SU-DHL-6 (cell line): ENCODE results near the gene MYBPHL.

Source experiments
- H2AFZ ChIP-seq: fragments of 200-600 bp; sonication (generic); 2 replicates; pipeline ENCODE4 v1.6.1; 2014; ENCODE audit warnings: low read depth, mild to moderate bottlenecking, moderate library complexity, mixed read lengths, antibody characterized with exemption, low read length; ENCODE audit not compliant: severe bottlenecking
- H3F3A ChIP-seq: fragments of 200-600 bp; shearing (Covaris generic); 2 replicates; pipeline ENCODE4 v1.6.0; 2016; ENCODE audit warnings: antibody characterized with exemption, mild to moderate bottlenecking; ENCODE audit not compliant: insufficient read depth
- H3K27ac ChIP-seq: fragments of 200-600 bp; sonication (generic); 2 replicates; pipeline ENCODE4 v1.5.1; 2016; ENCODE audit warnings: low read depth, mild to moderate bottlenecking, low read length, moderate library complexity, mixed read lengths
- H3K27me3 ChIP-seq: fragments of 200-600 bp; sonication (generic), shearing (Covaris generic); 2 replicates; pipeline ENCODE4 v1.6.0; 2014; ENCODE audit warnings: mild to moderate bottlenecking, low read length
- H3K36me3 ChIP-seq: fragments of 200-600 bp; sonication (generic); 2 replicates; pipeline ENCODE4 v1.6.1; 2014; ENCODE audit warnings: mild to moderate bottlenecking, low read length, mixed read lengths
- H3K4me2 ChIP-seq: fragments of 300-600, 200-600 bp; shearing (Covaris generic), sonication (generic); 2 replicates; pipeline ENCODE4 v1.6.0; 2014; ENCODE audit warnings: low read length, low read depth, mild to moderate bottlenecking; ENCODE audit not compliant: poor library complexity, severe bottlenecking
- H3K4me3 ChIP-seq: fragments of 200-600 bp; sonication (generic); 2 replicates; pipeline ENCODE4 v1.5.1; 2014; ENCODE audit warnings: antibody characterized with exemption, low read length, mild to moderate bottlenecking, mixed read lengths; ENCODE audit not compliant: insufficient read depth, poor library complexity, severe bottlenecking
- H3K79me2 ChIP-seq: fragments of 200-600 bp; sonication (generic); 2 replicates; pipeline ENCODE4 v1.6.1; 2014; ENCODE audit warnings: mild to moderate bottlenecking, low read length, moderate library complexity; ENCODE audit not compliant: insufficient read depth
- H3K9ac ChIP-seq: fragments of 200-600 bp; sonication (generic); 2 replicates; pipeline ENCODE4 v1.7.0; 2014; ENCODE audit warnings: mild to moderate bottlenecking, low read length
- H3K9me2 ChIP-seq: fragments of 200-600 bp; sonication (generic); replicated peaks from 2 replicates; pipeline ENCODE4 v1.6.1; 2014; ENCODE audit warnings: low read length; ENCODE audit not compliant: insufficient read depth
- H3K9me3 ChIP-seq: fragments of 200-600 bp; sonication (generic); 2 replicates; pipeline ENCODE4 v1.6.1; 2014; ENCODE audit warnings: low read length, mixed read lengths; ENCODE audit not compliant: insufficient read depth
- H4K20me1 ChIP-seq: fragments of 200-600 bp; sonication (generic); 2 replicates; pipeline ENCODE4 v1.6.1; 2014; ENCODE audit warnings: low read depth, mild to moderate bottlenecking, antibody characterized with exemption, low read length, moderate library complexity, mixed read lengths
- CTCF ChIP-seq: fragments of 200-600 bp; sonication (generic); IDR thresholded peaks from one replicate; pipeline ENCODE4 v1.5.1; 2017; ENCODE audit warnings: antibody characterized with exemption, mild to moderate bottlenecking, low read length, moderate library complexity; ENCODE audit not compliant: insufficient read depth, poor library complexity, severe bottlenecking
- EZH2phosphoT487 ChIP-seq: fragments of 200-600 bp; sonication (generic), shearing (Covaris generic); conservative IDR thresholded peaks from 2 replicates; pipeline ENCODE4 v1.6.1; 2018; ENCODE audit warnings: mild to moderate bottlenecking, antibody characterized with exemption, low read length, moderate library complexity, mixed read lengths

MYBPHL gene

GRCh38 chr1:109350655-109351054, 43.8 kb upstream of the MYBPHL start:
- Histone ChIP-seq H3K4me2 (no peak overlapping the region), H3K79me2 (no peaks in the 10 kb centered on the region), H3F3A (no peaks in the 10 kb centered on the region), H3K9me3 (no peaks in the 10 kb centered on the region), H3K27ac (no peak overlapping the region), H4K20me1 (no peaks in the 10 kb centered on the region), H2AFZ (no peak overlapping the region), H3K9ac (no peak overlapping the region), H3K36me3 (no peaks in the 10 kb centered on the region), H3K9me2 (no peaks in the 10 kb centered on the region), H3K27me3 (no peaks in the 10 kb centered on the region), H3K4me3 (no peak overlapping the region)
- no peak for TF ChIP-seq CTCF
- TF ChIP-seq EZH2phosphoT487: no peak

- H3K9ac ChIP-seq: no peak overlapping the region
- TF ChIP-seq EZH2phosphoT487 (no peak), CTCF (no peak)
- no peak overlapping the region for H3K27ac ChIP-seq
- no peaks in the 10 kb centered on the region for H4K20me1 ChIP-seq
- no peak overlapping the region for H3K4me2 ChIP-seq
- H3K4me3 ChIP-seq: no peak overlapping the region
- no peaks in the 10 kb centered on the region for H3K27me3 ChIP-seq
- H2AFZ ChIP-seq: no peak overlapping the region
- H3K9me3 ChIP-seq: no peaks in the 10 kb centered on the region
- H3K9me2 ChIP-seq: no peaks in the 10 kb centered on the region
- H3F3A ChIP-seq: no peaks in the 10 kb centered on the region
- H3K79me2 ChIP-seq: no peaks in the 10 kb centered on the region
- no peaks in the 10 kb centered on the region for H3K36me3 ChIP-seq
Measured at GRCh38 chr1:109350182-109350581, 43.4 kb upstream of the MYBPHL start.

- Histone ChIP-seq H3K4me3 (no peak overlapping the region), H3K9me2 (no peaks in the 10 kb centered on the region), H2AFZ (no peak overlapping the region), H3F3A (no peaks in the 10 kb centered on the region), H3K9me3 (no peaks in the 10 kb centered on the region), H3K36me3 (no peaks in the 10 kb centered on the region), H3K9ac (no peak overlapping the region), H3K79me2 (no peaks in the 10 kb centered on the region), H3K27ac (no peak overlapping the region), H3K4me2 (no peak overlapping the region), H3K27me3 (no peaks in the 10 kb centered on the region), H4K20me1 (no peaks in the 10 kb centered on the region)
- no peak for TF ChIP-seq CTCF
- TF ChIP-seq EZH2phosphoT487: no peak
Measured at GRCh38 chr1:109347511-109347910, 40.7 kb upstream of the MYBPHL start.
